ENCODE measurements around the gene EXOSC3. TPM values are rescaled to one million over a fixed set of nuclear protein-coding genes. Genes with fewer than 3 reads are reported as not detected.

EXOSC3 gene
- polyA plus RNA-seq, 1 donor (not counting 4 experiments of a cell fraction or from before 2014, with no cell fraction given), result 48.8 TPM

DNA sequence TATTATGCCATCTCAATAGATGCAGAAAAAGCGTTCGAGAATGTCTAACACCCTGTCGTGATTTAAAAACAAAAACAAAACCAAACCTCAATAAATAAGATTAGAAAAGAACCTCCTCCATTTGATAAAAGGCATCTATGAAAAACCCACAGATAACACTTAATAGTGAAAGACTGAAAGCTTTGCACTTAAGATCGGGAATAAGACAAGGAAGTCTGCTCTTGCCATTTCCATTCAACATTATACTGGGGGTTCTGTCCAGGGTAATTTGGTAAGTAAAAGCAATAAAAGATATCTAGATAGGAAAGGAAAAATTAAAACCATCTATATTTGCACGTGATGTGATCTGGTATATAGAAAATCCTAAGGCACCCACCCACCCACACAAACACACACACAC lies 7.3 kb upstream of the EXOSC3 start:
- FAIRE-seq (no peak), DNase-seq (ENCODE audit: low read depth, low spot score) (no peak)
- no peak overlapping the region for H3K4me3 ChIP-seq (ENCODE audit: control insufficient read depth in 2 of 3, extremely low read depth in 1 of 3, insufficient read depth in 2 of 3, low read depth in 1 of 3, low read length in 3 of 3)
- H3K9me3 ChIP-seq (ENCODE audit: control insufficient read depth, low read depth, low read length), result no peaks in the 10 kb centered on the region
- H3K4me1 ChIP-seq (ENCODE audit: control insufficient read depth, extremely low read depth, insufficient read depth, low read length), result no peaks in the 10 kb centered on the region
- peaks cover 0 to 2% of the 10 kb centered on the region in 2 experiments for H3K36me3 ChIP-seq (ENCODE audit: control insufficient read depth in 2 of 2, extremely low read depth in 1 of 2, insufficient read depth in 2 of 2, low read length in 2 of 2)
- H2AFZ ChIP-seq (ENCODE audit: control insufficient read depth, low read length), result no peak overlapping the region
- H3K27ac ChIP-seq (ENCODE audit: control insufficient read depth, insufficient read depth, low read length), result no peak overlapping the region
- TF ChIP-seq, protein P1, sequence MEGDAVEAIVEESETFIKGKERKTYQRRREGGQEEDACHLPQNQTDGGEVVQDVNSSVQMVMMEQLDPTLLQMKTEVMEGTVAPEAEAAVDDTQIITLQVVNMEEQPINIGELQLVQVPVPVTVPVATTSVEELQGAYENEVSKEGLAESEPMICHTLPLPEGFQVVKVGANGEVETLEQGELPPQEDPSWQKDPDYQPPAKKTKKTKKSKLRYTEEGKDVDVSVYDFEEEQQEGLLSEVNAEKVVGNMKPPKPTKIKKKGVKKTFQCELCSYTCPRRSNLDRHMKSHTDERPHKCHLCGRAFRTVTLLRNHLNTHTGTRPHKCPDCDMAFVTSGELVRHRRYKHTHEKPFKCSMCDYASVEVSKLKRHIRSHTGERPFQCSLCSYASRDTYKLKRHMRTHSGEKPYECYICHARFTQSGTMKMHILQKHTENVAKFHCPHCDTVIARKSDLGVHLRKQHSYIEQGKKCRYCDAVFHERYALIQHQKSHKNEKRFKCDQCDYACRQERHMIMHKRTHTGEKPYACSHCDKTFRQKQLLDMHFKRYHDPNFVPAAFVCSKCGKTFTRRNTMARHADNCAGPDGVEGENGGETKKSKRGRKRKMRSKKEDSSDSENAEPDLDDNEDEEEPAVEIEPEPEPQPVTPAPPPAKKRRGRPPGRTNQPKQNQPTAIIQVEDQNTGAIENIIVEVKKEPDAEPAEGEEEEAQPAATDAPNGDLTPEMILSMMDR (optimal IDR thresholded peaks at IDR 0.05 in 1 of 3, IDR thresholded peaks at IDR 0.05 in 1 of 3, conservative IDR thresholded peaks at IDR 0.05 in 1 of 3; ENCODE audit: extremely low read depth in 1 of 3, insufficient read depth in 2 of 3, low read length in 3 of 3), result no peak
- no peak for TF ChIP-seq EZH2 (IDR thresholded peaks at IDR 0.05; ENCODE audit: low read length)
- dilution Hi-C loops (cut with MboI; ENCODE audit: extremely low pct_ligation_motif_present, low sequenced_read_pairs), result no loop called here
- H4K20me1 ChIP-seq (ENCODE audit: control insufficient read depth, extremely low read depth, insufficient read depth, low read length), result no peaks in the 10 kb centered on the region
- H3K79me2 ChIP-seq (ENCODE audit: control insufficient read depth, insufficient read depth, low read length), result no peaks in the 10 kb centered on the region
- no peak overlapping the region for H3K4me2 ChIP-seq (ENCODE audit: control insufficient read depth, extremely low read depth, insufficient read depth, low read depth, low read length)
- H3K9ac ChIP-seq (ENCODE audit: control insufficient read depth, extremely low read depth, insufficient read depth, low read length), result no peak overlapping the region
- no peaks in the 10 kb centered on the region for H3K9me1 ChIP-seq (ENCODE audit: control insufficient read depth, extremely low read depth, insufficient read depth, low read length)
- H3K27me3 ChIP-seq (ENCODE audit: control insufficient read depth, extremely low read depth, insufficient read depth, low read length), result no peaks in the 10 kb centered on the region

DNA sequence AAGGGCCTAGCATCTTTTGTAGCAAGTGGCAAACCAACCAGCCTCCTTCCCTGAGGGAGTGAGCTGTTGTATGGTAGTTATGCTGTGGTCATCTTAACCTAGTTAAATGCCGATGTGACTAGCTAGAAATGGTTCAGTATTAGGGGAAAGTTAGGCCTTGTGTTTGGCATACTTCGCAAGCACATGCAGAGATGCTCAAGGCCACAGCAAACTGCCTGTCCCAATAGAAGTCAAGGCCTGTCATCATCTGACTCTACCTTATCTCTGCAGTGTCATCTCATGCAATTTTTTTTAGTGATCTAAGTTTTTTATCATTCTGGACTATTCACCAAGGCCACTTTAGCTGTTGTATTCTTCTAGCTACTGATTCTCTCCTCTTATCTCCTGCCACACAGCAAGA lies 5.2 kb upstream of the EXOSC3 start:
- no peak overlapping the region for H3K4me3 ChIP-seq (ENCODE audit: control insufficient read depth in 2 of 3, extremely low read depth in 1 of 3, insufficient read depth in 2 of 3, low read depth in 1 of 3, low read length in 3 of 3)
- H3K9me1 ChIP-seq (ENCODE audit: control insufficient read depth, extremely low read depth, insufficient read depth, low read length), result no peaks in the 10 kb centered on the region
- FAIRE-seq (no peak), DNase-seq (ENCODE audit: low read depth, low spot score) (no peak)
- H3K27me3 ChIP-seq (ENCODE audit: control insufficient read depth, extremely low read depth, insufficient read depth, low read length), result no peaks in the 10 kb centered on the region
- H3K9me3 ChIP-seq (ENCODE audit: control insufficient read depth, low read depth, low read length), result no peaks in the 10 kb centered on the region
- no peak overlapping the region for H3K4me2 ChIP-seq (ENCODE audit: control insufficient read depth, extremely low read depth, insufficient read depth, low read depth, low read length)
- no peak overlapping the region for H3K27ac ChIP-seq (ENCODE audit: control insufficient read depth, insufficient read depth, low read length)
- peaks cover 0 to 2% of the 10 kb centered on the region in 2 experiments for H3K36me3 ChIP-seq (ENCODE audit: control insufficient read depth in 2 of 2, extremely low read depth in 1 of 2, insufficient read depth in 2 of 2, low read length in 2 of 2)
- no peak overlapping the region for H3K9ac ChIP-seq (ENCODE audit: control insufficient read depth, extremely low read depth, insufficient read depth, low read length)
- dilution Hi-C loops (cut with MboI; ENCODE audit: extremely low pct_ligation_motif_present, low sequenced_read_pairs), result no loop called here
- H3K4me1 ChIP-seq (ENCODE audit: control insufficient read depth, extremely low read depth, insufficient read depth, low read length), result no peaks in the 10 kb centered on the region
- no peak for TF ChIP-seq EZH2 (IDR thresholded peaks at IDR 0.05; ENCODE audit: low read length)
- TF ChIP-seq, protein P1 (optimal IDR thresholded peaks at IDR 0.05 in 1 of 3, IDR thresholded peaks at IDR 0.05 in 1 of 3, conservative IDR thresholded peaks at IDR 0.05 in 1 of 3; ENCODE audit: extremely low read depth in 1 of 3, insufficient read depth in 2 of 3, low read length in 3 of 3), result no peak
- no peaks in the 10 kb centered on the region for H4K20me1 ChIP-seq (ENCODE audit: control insufficient read depth, extremely low read depth, insufficient read depth, low read length)
- H3K79me2 ChIP-seq (ENCODE audit: control insufficient read depth, insufficient read depth, low read length), result peaks cover 1% of the 10 kb centered on the region
- no peak overlapping the region for H2AFZ ChIP-seq (ENCODE audit: control insufficient read depth, low read length)

Measured in keratinocyte (primary cell).